Hematopoietic multipotent progenitor cell treated with erythropoietin and hydrocortisone succinate and interleukin-3 and kit ligand, for 17 days (in vitro differentiated cells): ENCODE results near the gene PCBP3.
"Not testable (repeated sequence)": the region's sequence is repeated elsewhere in the genome, so short reads cannot be mapped to it uniquely, and the experiment has no call there.

Experiments
- DNase-seq: peaks from one replicate; pipeline ENCODE4 v3.0.0-alpha.2; 2015; ENCODE audit warnings: low spot score

Gene PCBP3

GRCh38 chr21:45875881-45876280 lies 232.4 kb downstream of the PCBP3 start:
- DNase-seq: no peak

GRCh38 chr21:45876381-45877170 lies 233.1 kb downstream of the PCBP3 start:
- DNase-seq: no peak

GRCh38 chr21:45877171-45877438 lies 233.6 kb downstream of the PCBP3 start:
- no peak for DNase-seq

DNA sequence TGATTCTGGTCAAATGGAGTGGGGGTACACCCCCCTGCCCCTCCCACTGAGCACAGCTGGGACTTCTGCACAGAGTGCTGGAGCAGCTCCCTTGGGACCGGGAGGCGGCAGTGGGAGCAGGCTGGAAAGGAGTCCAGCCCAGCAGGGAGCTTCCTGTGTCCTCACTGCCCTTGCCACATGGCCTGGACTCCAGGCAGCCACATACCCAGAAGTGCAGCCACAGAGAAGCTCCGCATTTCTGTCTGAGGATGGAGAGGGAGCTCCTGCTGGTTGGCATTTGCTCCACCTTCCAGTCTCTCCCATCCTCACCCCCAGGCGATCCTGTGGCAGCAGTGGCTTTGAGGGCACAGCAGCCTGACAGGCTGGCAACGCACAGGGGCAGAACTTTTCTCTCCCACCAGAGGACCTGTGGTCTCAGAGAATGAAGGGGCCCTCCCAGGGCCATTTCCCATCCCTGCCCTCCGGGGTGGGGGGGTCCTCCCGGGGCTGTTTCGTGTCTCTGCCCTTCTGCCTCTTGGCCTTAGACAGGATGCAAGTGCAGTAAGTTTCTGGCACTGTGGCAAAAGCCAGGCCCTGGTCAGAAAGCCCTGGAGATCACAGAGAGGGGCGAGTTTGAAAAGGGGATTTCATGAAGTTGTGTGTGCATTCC lies 234.4 kb downstream of the PCBP3 start:
- DNase-seq: no peak

DNA sequence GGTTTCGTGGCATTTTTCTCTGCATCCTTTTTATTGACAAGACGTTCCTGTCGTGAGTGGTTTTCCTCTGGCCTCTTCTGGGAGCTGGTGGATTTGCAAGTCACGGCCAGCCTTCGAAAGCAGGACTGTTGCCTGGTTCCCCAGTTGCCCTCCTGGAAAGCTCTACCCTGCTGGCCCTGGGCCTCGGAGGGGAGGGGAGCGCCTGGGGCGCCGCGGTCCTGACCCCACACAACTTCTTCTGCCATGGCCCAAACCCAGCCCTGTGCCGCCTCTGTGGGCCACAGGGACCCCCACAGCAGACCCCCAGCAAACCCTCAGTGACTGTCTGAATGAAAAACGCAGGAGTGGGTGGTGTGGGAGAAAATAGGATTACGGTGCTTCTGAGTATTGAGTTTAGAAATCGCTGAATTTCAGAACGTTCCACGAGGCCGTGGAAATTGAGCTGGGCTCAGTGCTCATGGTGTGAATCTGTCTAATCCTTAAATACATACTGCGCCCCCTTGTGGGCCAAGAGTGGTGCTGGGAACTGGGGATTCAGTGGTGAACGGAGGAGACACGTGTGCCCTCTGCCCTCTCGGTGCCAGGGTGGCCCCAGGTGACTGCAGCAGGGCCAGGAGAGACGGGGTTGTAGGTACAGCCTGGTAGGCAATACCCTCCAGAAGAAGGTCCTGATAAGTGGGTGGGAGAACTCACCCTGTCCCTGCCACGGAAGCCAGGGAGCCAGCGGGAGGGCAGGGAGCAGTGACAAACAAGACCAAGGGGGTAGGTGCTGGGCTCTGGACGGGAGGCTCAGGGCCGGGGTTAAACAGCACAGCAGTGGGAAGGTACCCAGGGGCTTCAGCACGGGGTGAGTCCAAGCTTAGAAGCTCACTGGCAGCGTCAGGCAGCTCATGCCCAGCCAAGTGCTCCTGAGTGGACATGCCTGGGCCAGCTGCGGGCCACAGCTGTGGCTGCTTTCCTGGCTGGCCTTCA lies 236.9 kb downstream of the PCBP3 start:
- peak; percentile 18 for DNase-seq

DNA sequence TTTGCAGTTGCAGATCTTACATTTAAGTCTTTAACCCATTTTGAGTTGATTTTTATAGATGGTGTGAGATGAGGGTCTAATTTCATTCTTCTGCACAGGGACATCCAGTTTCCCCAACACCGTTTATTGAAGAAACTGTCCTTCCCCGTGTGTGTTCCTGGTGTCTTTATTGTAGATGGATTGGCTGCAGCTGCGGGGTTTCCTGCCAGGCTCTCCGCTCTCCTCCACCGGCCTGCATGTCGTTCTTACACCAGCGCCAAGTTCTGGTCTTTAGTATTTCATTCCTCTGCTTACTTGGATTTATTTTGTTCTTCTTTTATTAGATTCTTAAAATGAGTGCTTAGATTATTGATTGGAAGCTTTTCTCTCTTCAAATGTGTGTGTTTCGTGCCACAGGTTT lies 239.1 kb downstream of the PCBP3 start:
- no peak for DNase-seq

GRCh38 chr21:45883090-45883489 lies 239.6 kb downstream of the PCBP3 start:
- no peak for DNase-seq

GRCh38 chr21:45885597-45885929 lies 242.0 kb downstream of the PCBP3 start:
- DNase-seq: no peak

- DNase-seq: not testable (repeated sequence)
These were observed 242.5 kb downstream of the PCBP3 start for GRCh38 chr21:45885930-45886601.

DNA sequence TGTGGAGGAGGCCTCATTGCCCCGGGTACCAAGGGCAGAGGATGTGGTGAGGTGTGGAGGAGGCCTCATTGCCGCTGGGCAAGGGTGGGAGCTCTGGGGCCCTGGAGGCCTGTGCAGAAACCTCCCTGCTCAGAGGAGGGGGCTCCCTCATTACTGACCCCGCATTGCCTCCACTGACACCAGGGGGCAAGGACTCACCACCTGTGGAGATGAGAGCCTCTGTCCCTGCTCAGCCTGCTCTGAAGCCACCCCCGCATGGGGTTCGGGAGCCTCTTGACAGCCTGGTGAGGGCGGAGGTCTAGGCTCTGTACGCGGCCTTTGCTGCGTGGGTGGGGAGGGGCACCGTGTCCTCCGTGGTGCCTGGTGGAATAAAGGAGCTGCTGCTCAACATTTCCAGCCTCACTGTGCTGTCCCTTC lies 243.1 kb downstream of the PCBP3 start:
- no peak for DNase-seq

DNA sequence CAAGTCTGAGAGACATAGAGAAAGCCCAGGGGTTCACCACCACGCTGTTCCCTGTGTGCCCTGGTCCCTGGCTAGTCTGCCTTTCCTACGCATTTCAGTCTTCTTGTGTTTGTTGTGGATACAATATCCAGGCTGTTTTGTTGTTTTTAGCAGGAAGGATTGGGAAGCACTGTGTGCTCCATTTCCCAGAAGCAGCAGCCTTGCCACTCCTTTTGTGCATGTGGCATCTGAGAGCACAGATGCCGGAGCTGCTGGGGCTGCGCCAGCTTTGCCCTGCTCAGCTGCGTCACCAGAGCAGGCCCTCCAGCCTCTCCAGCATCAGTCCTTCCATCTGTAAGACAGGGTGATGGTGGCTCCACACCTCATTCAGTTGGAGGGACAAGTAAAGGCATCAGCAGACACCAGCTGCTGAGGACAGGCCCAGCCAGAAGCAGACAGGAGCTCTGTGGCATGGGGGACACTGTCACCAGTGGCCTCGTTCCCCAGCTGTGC lies 243.6 kb downstream of the PCBP3 start:
- no peak for DNase-seq

DNA sequence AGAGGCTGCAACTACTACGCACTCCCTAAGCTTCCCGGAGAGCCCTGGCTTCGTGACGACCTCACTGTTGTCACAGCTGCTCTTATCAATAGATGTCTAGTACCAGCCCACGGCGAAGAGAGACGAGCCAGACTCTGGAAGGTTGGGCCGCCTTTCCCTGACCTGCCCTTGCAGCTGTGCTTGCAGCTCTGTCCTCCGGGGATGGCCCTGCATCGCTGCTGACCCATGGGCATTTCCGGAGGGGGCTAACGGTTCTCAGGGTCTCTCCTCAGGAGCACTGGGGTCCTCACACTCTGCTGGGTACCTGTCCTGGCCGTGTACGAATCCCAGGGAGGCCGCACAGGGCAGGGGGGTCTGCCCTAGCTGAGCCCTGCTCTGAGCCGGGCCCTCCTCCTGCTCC lies 244.3 kb downstream of the PCBP3 start:
- no peak for DNase-seq

DNA sequence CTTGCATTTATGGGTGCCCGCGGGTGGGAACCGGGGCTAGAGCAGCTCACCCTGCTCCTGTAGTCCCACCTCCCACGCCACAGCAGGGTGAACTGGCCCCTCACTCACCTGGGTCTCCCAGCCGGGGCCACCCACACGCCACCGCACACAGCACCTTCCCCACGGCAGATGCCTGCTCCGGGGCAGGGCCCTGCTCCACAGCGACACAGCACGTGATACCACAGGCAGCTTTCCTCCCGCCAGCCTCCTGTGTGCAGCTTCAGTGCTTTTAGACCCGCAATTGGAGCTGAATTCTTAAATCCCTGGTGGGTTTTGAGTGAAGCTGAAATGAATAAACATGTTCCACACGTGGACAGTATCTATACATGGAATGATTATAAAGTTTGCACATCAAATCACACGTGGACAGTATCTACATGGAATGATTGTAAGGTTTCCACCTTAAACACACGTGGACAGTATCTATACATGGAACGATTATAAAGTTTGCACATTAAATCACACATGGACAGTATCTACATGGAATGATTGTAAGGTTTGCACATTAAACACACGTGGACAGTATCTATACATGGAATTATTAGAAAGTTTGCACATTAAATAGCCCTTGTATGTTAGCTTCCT lies 245.0 kb downstream of the PCBP3 start:
- no peak for DNase-seq

DNA sequence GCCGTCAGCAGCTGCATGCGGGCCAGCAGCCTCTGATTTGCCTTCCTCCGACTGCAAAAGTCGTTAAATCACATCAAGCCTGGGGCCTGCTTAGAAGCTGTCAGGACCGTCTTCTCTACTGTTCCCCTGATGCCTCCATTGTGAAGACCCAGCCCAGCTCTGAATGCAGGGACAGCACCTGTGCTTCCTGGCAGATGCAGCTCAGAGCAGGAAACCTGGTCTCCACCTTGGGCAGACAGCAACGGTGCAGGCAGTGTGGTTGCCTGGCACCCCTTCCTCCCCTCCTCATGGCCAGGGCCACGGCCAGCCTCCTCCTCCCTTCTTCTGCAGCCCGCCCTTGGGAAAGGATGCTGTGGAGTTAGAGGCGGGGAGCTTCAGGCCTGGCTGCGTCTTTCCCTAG lies 245.7 kb downstream of the PCBP3 start:
- no peak for DNase-seq

DNA sequence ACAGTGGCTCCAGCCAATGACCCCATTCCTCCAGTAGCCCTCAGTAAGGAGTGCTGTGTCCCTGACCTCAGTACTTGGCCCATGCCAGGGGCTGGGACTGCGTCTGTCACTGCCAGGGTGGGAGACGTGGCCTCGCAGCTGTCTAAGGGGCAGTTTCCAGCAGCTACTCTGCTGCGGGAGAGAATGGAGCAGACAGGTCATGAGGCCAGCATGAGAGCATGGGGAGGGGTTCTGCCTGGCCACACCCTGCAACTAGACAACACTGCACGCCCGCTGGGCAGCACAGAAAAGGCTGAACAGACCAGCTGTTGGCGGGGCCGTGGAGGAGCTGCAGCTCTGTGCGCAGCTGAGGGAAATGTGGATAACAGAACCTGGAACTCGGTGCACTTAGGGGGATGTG lies 246.4 kb downstream of the PCBP3 start:
- no peak for DNase-seq

GRCh38 chr21:45891388-45892155 lies 248.0 kb downstream of the PCBP3 start:
- DNase-seq: no peak

- peak; percentile 11 for DNase-seq
These were observed 248.8 kb downstream of the PCBP3 start for GRCh38 chr21:45892156-45892915.

DNA sequence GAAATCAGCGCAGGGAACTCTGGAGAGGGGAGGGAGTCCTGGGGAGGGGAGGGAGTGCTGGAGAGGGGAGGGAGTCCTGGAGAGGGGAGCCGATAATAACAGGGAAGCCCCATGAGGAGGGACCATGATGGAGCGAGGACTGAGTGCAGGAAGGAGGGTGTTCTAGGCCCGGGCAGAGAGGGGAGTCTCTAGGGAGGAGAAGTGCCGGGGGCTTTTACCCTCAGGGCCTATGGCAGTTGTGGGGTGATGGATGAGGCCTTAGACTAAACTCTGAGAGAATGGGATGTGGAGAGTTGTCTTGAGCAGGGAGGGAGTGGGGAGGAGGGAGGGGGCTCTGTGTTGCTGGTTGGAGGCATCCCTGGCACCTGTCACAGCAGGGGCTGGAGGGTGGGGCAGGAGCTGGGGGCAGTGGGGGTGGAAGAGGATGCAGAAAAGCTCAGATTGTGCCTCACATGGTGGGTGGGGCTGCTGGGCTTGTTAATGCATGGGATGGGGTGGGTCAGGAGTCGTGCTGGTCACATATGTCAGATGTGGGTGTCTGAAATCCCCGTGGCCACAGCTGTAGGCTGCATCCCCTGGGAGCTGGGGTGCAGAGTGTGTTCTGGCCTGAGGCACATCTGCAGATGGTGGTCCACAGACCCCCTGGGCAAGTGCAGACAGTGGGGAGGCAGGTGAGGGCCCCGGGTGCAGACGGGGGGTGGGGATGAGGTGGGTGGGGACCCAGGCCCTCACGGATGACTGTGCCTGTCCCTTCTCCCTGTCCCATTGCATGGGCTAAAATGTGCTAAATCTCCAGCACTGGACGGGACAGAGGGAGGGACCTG lies 249.6 kb downstream of the PCBP3 start:
- no peak for DNase-seq

DNA sequence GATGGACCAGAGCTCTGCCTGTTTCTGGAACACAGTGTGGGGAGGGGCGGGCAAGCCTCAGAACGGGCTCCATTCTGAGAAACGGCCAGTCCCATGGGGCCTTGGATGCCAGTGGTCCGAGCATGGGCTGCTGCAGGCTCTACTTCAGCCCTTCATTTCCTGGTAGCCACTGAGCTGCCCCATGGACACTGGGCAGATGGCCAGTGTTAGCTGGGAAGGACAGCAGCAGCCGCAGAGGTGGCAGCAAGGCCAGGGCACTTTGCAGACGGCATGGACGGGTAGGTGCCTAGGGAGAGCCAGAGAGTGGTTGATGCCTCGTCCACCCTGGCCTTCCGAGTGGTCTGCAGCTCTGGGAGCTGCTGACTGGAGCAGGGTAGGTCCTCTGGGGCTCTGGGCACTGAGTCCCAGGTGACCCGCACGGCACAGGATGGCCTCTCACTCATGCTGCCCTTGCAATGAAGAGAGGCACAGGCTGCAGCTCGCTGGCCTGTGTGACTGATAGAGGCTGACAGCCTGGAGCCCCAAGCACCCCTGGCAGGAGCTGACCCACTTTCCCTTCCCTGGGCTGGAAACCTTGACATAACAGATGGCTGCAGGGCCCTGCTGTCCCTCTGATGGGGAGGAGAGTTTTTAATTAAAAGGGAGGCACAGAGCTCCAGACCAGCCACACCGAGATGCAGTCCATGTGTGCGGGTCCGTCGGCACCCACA lies 250.4 kb downstream of the PCBP3 start:
- DNase-seq: no peak
